Stimulated activated CD8-positive, alpha-beta memory T cell treated with anti-CD3 and anti-CD28 coated beads, Interleukin-7, amount 100 ng/mL, for 48 hours (primary cell): ENCODE results near the gene TPX2.

ENCODE experiments used
- DNase-seq, 2 donors: peaks; one replicate each; pipeline ENCODE4 v3.0.0-alpha.2; 2020; ENCODE audit warnings: low read depth in 1 of 2; ENCODE audit errors: extremely low read depth in 1 of 2

The TPX2 gene

DNA sequence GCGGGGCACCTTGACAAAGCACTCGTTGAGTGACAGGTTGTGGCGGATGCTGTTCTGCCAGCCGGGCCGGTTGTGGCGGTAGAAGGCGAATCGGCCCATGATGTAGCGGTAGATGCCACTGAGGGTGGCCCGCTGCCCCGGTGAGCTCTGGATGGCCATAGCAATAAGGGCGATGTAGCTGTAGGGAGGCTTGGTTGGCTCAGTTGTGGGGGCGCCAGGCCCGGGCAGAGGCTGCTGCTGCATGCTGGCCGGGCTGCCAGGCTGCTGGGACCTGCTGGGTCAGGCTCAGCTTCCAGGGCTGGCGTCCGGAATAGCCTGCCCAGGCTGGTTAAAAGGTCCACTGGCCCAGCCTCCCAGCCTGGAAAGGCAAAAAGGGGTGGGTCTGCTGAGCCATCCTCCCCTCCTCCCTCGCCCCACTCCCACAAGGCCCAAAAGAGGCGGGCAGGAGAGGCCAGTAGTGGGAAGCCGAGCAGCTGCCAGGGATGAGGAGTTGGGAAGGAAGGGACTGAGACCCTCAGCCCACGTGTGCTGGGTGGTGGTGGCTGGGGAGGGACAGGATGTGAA, 106.3 kb downstream of the TPX2 start, which contains the start of gene FOXS1:
FOXS1 (minus strand) TSS at position 305 of the 564 bp plus-strand sequence; CDS start at position 243, 62 bp downstream.
- no peak for DNase-seq

DNA sequence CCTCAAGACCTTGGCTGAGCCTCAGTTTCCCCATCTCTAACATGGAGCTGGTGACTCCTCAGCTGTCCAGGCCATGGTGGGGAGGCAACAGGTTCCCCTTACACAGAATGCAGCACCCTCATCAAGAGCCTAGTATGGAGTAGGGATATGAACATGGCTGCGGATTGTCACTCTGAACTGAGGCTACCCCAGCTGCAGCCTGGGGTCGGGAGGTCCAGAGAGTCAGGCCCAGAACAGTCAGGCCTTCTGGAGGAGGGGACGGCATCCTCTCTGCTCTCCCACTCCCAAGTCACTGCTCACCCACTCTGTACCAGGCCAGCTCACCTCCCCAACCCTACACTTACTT, 107.7 kb downstream of the TPX2 start:
- no peak for DNase-seq

DNA sequence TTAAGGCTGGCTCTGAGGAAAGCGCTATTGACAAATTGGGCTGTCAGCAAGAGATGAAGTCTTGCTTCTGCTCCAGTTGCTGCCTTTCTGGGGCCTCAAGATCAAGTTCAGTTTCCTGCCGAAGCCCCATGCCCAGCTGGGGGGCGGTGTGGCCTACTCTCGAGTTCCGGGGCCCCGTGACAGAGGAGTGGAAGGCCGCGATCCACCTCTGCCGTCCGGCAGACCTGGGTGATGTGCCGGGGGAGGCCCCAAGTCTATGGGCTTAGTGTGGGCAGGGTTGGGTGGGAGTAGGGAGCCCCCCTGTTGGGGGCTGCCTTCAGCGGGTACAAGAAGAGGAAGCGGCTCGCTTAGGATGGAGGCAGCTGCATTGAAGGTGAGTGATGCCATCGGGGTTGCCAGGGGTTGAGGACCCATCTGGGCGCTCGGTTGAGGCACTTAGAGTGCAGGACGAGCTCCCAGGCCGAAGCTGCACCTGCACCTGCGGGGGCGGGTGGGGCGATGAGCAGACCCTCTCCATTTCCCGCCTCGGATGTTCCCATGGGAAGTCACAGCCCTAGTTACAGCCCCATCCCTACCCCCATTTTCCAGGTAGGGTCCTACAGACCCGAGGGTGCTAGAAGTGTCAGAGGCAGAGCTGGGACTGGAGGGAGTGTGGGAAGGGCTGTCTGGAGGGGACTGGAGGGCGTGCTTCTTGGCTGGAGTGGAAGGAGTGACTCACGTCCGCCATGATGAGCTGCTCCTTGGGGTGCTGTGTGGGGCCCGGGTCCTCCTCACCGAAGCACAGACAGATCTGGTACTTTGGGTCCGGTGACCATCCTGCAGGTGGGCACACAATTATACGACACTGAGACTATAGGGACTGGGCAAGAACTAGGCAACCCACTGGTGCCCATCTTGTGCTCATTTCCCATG, 109.3 kb downstream of the TPX2 start:
- DNase-seq, result no peak

DNA sequence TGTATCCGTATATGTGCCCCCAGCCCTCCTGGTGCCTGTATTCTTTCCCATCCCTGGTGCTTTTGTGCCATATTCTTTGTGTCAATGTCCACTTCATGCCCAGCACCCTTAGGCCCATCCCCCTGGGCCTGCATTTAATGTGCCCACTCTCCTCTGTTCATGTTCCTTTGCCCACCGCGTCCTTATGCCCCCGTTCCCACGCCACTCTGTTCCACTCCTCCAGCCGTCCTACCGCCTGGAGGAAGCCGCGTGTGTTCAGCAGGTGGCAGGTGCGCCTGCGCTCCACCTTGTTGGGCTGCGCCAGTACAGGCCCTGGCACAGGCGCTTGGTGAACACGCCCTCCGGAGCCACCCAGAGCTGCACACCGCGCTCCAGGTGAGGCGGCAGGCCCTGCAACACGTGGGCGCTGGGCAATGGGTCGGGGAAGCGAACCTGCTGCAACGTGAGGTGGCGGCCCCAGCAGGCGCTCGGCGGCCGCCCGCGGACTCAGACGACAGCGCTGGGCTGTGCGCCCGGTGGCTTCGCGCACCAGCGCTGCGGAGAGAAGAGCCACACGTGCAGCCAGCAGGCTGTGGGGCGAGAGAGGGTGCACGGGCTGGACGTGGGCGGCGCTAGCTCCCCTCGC, 110.3 kb downstream of the TPX2 start:
- DNase-seq, result no peak
